Caco-2 (cell line): ENCODE results near the gene LSM14B. TPM values are rescaled to one million over a fixed set of nuclear protein-coding genes. Genes with fewer than 3 reads are reported as not detected.
A peak's percentile ranks its signal among the peaks of the same experiment; 100 is the strongest.

Experiments
- BruUV-seq: library from RNA; stranded (reverse); fragments of 400-500 nt; replicated peaks from 2 replicates; lab custom pipeline; 2021; lab: Mats Ljungman, UMichigan
- CTCF ChIA-PET: fragments of 300-600 bp; sonication (Branson Sonifier 250); formaldehyde crosslinking; loops from one replicate; lab custom pipeline; 2022; ENCODE audit warnings: antibody characterized with exemption; lab: Charles Lee
- POLR2A ChIA-PET: fragments of 300-600 bp; sonication (Branson Sonifier 250); formaldehyde crosslinking; loops from one replicate; lab custom pipeline; 2022; ENCODE audit warnings: antibody characterized with exemption; lab: Charles Lee
- DNase-seq, 2 experiments: peaks; one replicate each; pipeline versions ENCODE4 v3.0.0 to v3.0.0-alpha.2; 2020 to 2022
- H3K27me3 ChIP-seq: replicated peaks from 2 replicates; pipeline ENCODE4 v1.6.0; 2011; ENCODE audit warnings: low read length; ENCODE audit not compliant: control insufficient read depth, insufficient read depth
- H3K36me3 ChIP-seq: 2 replicates; pipeline ENCODE4 v1.5.1; 2011; ENCODE audit warnings: low read length; ENCODE audit not compliant: control insufficient read depth, insufficient read depth
- H3K4me1 ChIP-seq: fragments of 250-450 bp; sonication (Bioruptor Pico); 2 replicates; pipeline ENCODE4 v1.5.1; 2020; ENCODE audit warnings: mild to moderate bottlenecking
- H3K4me3 ChIP-seq: 2 replicates; pipeline ENCODE4 v1.5.1; 2011; ENCODE audit warnings: low read depth, mild to moderate bottlenecking, control low read depth, low read length
- H3K9me3 ChIP-seq: fragments of 250-450 bp; sonication (Bioruptor Pico); 2 replicates; pipeline ENCODE4 v1.5.1; 2020; ENCODE audit warnings: mild to moderate bottlenecking, moderate library complexity
- H3K27ac Mint-ChIP-seq: one replicate; pipeline ENCODE4 v1.8.0; 2022; ENCODE audit warnings: mixed read lengths; ENCODE audit not compliant: unreplicated experiment
- H3K27me3 Mint-ChIP-seq: one replicate; pipeline ENCODE4 v1.8.0; 2022; ENCODE audit warnings: mixed read lengths; ENCODE audit not compliant: insufficient read depth, unreplicated experiment
- H3K36me3 Mint-ChIP-seq: one replicate; pipeline ENCODE4 v1.8.0; 2022; ENCODE audit warnings: mild to moderate bottlenecking, mixed read lengths; ENCODE audit not compliant: insufficient read depth, unreplicated experiment
- H3K4me1 Mint-ChIP-seq: one replicate; pipeline ENCODE4 v1.8.0; 2022; ENCODE audit warnings: low read depth, mixed read lengths; ENCODE audit not compliant: unreplicated experiment
- H3K4me3 Mint-ChIP-seq: one replicate; pipeline ENCODE4 v1.8.0; 2022; ENCODE audit warnings: mild to moderate bottlenecking, moderate library complexity, mixed read lengths; ENCODE audit not compliant: unreplicated experiment
- H3K9me3 Mint-ChIP-seq: one replicate; pipeline ENCODE4 v1.8.0; 2022; ENCODE audit warnings: mixed read lengths; ENCODE audit not compliant: unreplicated experiment
- intact Hi-C: fragments of 100-400 bp; cut with micrococcal nuclease; formaldehyde crosslinking; loops from one replicate; pipeline ENCODE4 v1.10.0; 2022; ENCODE audit not compliant: unreplicated experiment
- total RNA-seq: library from RNA; stranded (reverse); gene quantifications from 2 replicates; pipeline ENCODE4 v1.2.3, GENCODE V29; 2022
- TF ChIP-seq, protein P1 (sequence below), 2 experiments: fragments of 200-600 bp in 1 of 2; IDR thresholded peaks; 1 replicate in 1 of 2; 2 replicates in 1 of 2; pipeline versions ENCODE4 v1.5.1 to v1.8.0; 2011 to 2022; ENCODE audit warnings: antibody characterized with exemption in 1 of 2, control low read depth in 1 of 2, inconsistent platforms in 1 of 2, low read depth in 1 of 2, low read length in 1 of 2, mild to moderate bottlenecking in 1 of 2, moderate library complexity in 1 of 2; ENCODE audit not compliant: insufficient read depth in 1 of 2, severe bottlenecking in 1 of 2, unreplicated experiment in 1 of 2

The LSM14B gene
- total RNA-seq, 1 experiment from 2014 or later: 154 TPM

- Mint-ChIP-seq H3K4me1 (peaks cover 25% of the 10 kb centered on the region), H3K4me3 (peak overlapping the region; percentile 91), H3K9me3 (no peaks in the 10 kb centered on the region), H3K27me3 (no peaks in the 10 kb centered on the region), H3K27ac (no peak overlapping the region), H3K36me3 (peaks cover 93% of the 10 kb centered on the region)
- DNase-seq: no peak
- no peaks in the 10 kb centered on the region for H3K27me3 ChIP-seq
- TF ChIP-seq, protein P1, sequence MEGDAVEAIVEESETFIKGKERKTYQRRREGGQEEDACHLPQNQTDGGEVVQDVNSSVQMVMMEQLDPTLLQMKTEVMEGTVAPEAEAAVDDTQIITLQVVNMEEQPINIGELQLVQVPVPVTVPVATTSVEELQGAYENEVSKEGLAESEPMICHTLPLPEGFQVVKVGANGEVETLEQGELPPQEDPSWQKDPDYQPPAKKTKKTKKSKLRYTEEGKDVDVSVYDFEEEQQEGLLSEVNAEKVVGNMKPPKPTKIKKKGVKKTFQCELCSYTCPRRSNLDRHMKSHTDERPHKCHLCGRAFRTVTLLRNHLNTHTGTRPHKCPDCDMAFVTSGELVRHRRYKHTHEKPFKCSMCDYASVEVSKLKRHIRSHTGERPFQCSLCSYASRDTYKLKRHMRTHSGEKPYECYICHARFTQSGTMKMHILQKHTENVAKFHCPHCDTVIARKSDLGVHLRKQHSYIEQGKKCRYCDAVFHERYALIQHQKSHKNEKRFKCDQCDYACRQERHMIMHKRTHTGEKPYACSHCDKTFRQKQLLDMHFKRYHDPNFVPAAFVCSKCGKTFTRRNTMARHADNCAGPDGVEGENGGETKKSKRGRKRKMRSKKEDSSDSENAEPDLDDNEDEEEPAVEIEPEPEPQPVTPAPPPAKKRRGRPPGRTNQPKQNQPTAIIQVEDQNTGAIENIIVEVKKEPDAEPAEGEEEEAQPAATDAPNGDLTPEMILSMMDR (IDR thresholded peaks at IDR 0.05; ENCODE audit: insufficient read depth in 1 of 2, low read depth in 1 of 2, low read length in 1 of 2, severe bottlenecking in 1 of 2, unreplicated experiment in 1 of 2): no peak
- 0 out of 2 replicates have a peak overlapping the region, but pooled peaks have one; percentile 2 for H3K4me3 ChIP-seq
- intact Hi-C loops: loop anchor here (5.0 to 10.0 kb wide), 2 partner anchors 96 to 264 kb away; partner anchors contain the start of genes CABLES2 and OSBPL2
- no TSS peak for BruUV-seq
- H3K9me3 ChIP-seq: no peaks in the 10 kb centered on the region
- ChIA-PET CTCF (no interaction called here), POLR2A (interaction anchor here (1.4 kb wide), 1 partner anchor 74 kb away, joined by 5 read pairs; no protein-coding TSS in a partner anchor)
- H3K36me3 ChIP-seq: peaks cover 18% of the 10 kb centered on the region
- peaks cover 23% of the 10 kb centered on the region for H3K4me1 ChIP-seq
These were observed 18.7 kb downstream of the LSM14B start for GRCh38 chr20:62141043-62141396.

DNA sequence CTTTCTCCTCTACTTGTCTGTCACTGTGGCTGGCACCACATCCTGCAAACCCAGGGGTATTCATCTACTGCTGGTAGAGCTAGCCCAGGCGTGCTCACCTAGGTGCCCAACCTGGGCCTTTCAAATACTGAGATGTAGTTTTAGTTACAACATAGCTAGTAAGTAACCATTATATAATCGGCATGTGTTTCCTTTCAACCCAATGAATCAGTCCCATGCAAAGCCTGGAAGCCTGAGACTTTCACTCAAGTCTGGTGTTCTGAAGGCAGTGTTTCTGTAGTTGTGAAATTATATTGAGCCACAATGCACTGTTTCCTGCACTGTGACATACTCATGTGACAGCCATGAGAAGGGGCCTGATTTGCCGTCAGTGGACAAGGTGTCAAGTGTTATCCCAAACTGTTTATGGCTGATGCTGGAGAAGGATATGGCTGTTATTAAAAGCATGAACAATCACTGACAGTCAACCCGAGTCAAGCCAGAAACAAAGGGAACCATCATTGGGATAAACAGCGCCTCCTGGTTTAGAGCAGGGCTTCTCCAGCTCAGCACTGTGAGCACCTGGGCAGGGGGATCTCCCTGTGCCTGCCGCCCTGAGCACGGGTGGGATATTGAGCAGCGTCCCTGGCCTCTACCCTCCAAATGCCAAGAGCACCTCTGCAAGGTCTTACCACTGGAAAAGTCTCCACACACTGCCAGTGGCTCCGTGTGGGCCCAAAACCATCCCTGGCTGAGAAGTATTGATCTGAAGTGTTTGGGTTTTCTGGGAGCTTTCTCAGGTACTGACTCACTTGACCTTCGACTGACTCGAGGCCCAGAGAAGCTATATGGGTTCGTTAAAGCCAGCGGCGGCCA lies 19.3 kb downstream of the LSM14B start:
- CTCF ChIA-PET: interaction anchor here (0.6 to 1.4 kb wide), 6 partner anchors 9 to 501 kb away, joined by 3 to 8 read pairs (median 3); no protein-coding TSS in a partner anchor
- Histone ChIP-seq H3K4me1 (peaks cover 23% of the 10 kb centered on the region), H3K4me3 (peak overlapping the region; percentile 70), H3K36me3 (peaks cover 18% of the 10 kb centered on the region), H3K9me3 (no peaks in the 10 kb centered on the region), H3K27me3 (no peaks in the 10 kb centered on the region)
- POLR2A ChIA-PET: interaction anchor here (0.6 to 1.6 kb wide), 6 partner anchors 9 to 118 kb away, joined by 3 to 6 read pairs (median 4); partner anchors contain the start of gene TAF4
- H3K9me3 Mint-ChIP-seq: no peaks in the 10 kb centered on the region
- TSS peak; percentile 20 for BruUV-seq
- H3K4me3 Mint-ChIP-seq: peak overlapping the region; percentile 91
- H3K36me3 Mint-ChIP-seq: peaks cover 90% of the 10 kb centered on the region
- H3K27ac Mint-ChIP-seq: peak overlapping the region; percentile 94
- TF ChIP-seq, protein P1 (IDR thresholded peaks at IDR 0.05; ENCODE audit: insufficient read depth in 1 of 2, low read depth in 1 of 2, low read length in 1 of 2, severe bottlenecking in 1 of 2, unreplicated experiment in 1 of 2): peak in 1 of 2 experiments; percentile 52
- peak in 1 of 2 experiments; percentile 58 for DNase-seq
- H3K4me1 Mint-ChIP-seq: peaks cover 25% of the 10 kb centered on the region
- intact Hi-C loops: loop anchor here (5.0 to 10.0 kb wide), 2 partner anchors 96 to 263 kb away; partner anchors contain the start of genes CABLES2 and OSBPL2
- no peaks in the 10 kb centered on the region for H3K27me3 Mint-ChIP-seq
